Activated CD4-positive, alpha-beta T cell treated with anti-CD3 and anti-CD28 coated beads, Interleukin-2, amount 10 ng/mL, durations not matched to agents 24 days and 14 days (primary cell): Measurements from ENCODE around the gene ALDH16A1. TPM values are rescaled to one million over a fixed set of nuclear protein-coding genes. Genes with fewer than 3 reads are reported as not detected.
"Not testable (repeated sequence)": the region's sequence is repeated elsewhere in the genome, so short reads cannot be mapped to it uniquely, and the experiment has no call there.

Experiments
- DNase-seq: peaks from one replicate; pipeline ENCODE4 v3.0.0; 2022
- H3K27ac Mint-ChIP-seq: one replicate; pipeline ENCODE4 v1.8.0; 2022; ENCODE audit warnings: mild to moderate bottlenecking, mixed read lengths
- H3K27me3 Mint-ChIP-seq: one replicate; pipeline ENCODE4 v1.8.0; 2022; ENCODE audit warnings: mixed read lengths
- H3K36me3 Mint-ChIP-seq: one replicate; pipeline ENCODE4 v1.8.0; 2022; ENCODE audit warnings: low read depth, mild to moderate bottlenecking, mixed read lengths
- H3K4me1 Mint-ChIP-seq: one replicate; pipeline ENCODE4 v1.8.0; 2021; ENCODE audit warnings: mixed read lengths
- H3K4me3 Mint-ChIP-seq: one replicate; pipeline ENCODE4 v1.8.0; 2022; ENCODE audit warnings: mild to moderate bottlenecking, moderate library complexity, mixed read lengths
- H3K9me3 Mint-ChIP-seq: one replicate; pipeline ENCODE4 v1.8.0; 2021; ENCODE audit warnings: mixed read lengths
- intact Hi-C: fragments of 100-400 bp; cut with micrococcal nuclease; formaldehyde crosslinking; loops from one replicate; pipeline ENCODE4 v1.15.1; 2023
- total RNA-seq: library from RNA; stranded (reverse); gene quantifications from 2 replicates; pipeline ENCODE4 v1.2.3, GENCODE V29; 2022

The ALDH16A1 gene
- total RNA-seq, 1 donor from 2014 or later, result 27.2 TPM

- no peak for DNase-seq
- peaks cover 68% of the 10 kb centered on the region for H3K27me3 Mint-ChIP-seq
- peaks cover 6% of the 10 kb centered on the region for H3K36me3 Mint-ChIP-seq
- no peaks in the 10 kb centered on the region for H3K9me3 Mint-ChIP-seq
- intact Hi-C loops, result loop anchor here (5.0 kb wide), 1 partner anchor 213 kb away; no protein-coding TSS in a partner anchor
- H3K27ac Mint-ChIP-seq, result no peak overlapping the region
- peaks cover 43% of the 10 kb centered on the region for H3K4me1 Mint-ChIP-seq
- H3K4me3 Mint-ChIP-seq, result peak overlapping the region; percentile 70
These were observed 12.4 kb upstream of the ALDH16A1 start for GRCh38 chr19:49440439-49441209.

DNA sequence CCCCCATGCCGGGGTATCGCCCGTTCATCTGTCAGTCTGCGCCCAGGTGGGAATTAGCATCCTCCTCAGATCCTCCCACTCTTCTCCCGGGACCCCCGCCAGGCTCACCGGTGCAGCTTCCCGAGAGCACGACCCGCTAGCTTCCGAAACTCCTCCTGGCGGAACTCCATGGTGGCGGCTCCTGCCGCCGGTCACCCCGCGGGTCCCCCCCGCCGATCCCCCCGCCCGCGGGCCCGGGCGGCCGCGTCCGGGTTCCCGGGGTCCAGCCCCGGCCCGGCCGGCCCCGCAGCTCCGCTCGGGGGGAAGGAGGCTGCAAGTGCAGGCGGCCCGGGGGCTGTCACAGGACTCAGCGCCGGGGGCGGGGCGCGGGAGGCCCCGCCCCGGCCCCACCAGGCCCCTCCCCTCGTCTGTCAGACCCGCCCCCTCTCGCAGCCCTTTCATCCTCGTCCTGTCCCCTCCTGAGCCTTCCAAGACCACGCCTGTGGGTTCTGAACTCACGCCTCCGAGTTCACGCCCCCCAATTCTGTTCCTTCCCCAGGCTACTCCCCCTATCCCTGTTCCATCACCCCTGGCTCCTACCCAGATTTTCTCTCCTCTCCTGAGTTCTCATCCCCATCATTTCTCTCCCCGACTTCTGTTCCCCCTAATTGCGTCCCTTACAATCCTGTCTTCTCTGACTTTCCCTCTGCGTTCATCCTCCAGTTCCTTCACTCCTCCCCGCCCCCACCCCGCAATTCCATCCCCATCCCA lies 11.6 kb upstream of the ALDH16A1 start, which contains the start of gene SLC17A7:
Gene SLC17A7 (minus strand): TSS at position 318 of the 750 bp plus-strand sequence. CDS start 148 bp downstream, at position 170.
- peak within 1 kb of the TSS; percentile 89 for H3K4me3 Mint-ChIP-seq
- peak; percentile 82 for DNase-seq
- peaks cover 60% of the 10 kb centered on the region for H3K27me3 Mint-ChIP-seq
- H3K9me3 Mint-ChIP-seq, result no peaks in the 10 kb centered on the region
- H3K4me1 Mint-ChIP-seq, result peaks cover 42% of the 10 kb centered on the region
- intact Hi-C loops, result loop anchor here (5.0 kb wide), 1 partner anchor 214 kb away; no protein-coding TSS in a partner anchor
- peaks cover 10% of the 10 kb centered on the region for H3K36me3 Mint-ChIP-seq
- peak within 1 kb of the TSS; percentile 70 for H3K27ac Mint-ChIP-seq

DNA sequence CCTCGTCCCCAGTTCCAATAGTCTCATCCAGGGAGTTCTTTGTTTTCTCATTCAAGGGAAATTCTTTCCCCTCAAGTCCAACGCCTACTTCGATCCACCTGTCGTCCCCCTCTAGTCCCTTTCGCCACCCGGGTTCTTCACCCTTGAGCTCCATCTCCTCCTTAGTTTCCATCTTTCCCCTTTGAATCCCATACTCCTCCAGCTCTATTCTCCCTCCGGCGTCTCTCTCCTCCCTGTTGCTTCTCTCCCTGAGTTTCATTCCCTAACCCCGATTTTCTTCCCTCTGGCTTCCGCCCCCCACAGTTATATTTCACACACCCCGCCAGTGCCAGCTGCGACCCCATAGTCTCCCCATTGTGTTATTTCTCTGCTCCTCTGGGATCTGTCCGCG lies 11.1 kb upstream of the ALDH16A1 start:
- Mint-ChIP-seq H3K9me3 (no peaks in the 10 kb centered on the region), H3K27me3 (peaks cover 55% of the 10 kb centered on the region), H3K4me3 (peak overlapping the region; percentile 89), H3K4me1 (peaks cover 41% of the 10 kb centered on the region), H3K27ac (peak overlapping the region; percentile 70), H3K36me3 (peaks cover 15% of the 10 kb centered on the region)
- no peak for DNase-seq
- intact Hi-C loops, result loop anchor here (2.0 to 5.0 kb wide), 2 partner anchors 21 to 215 kb away; no protein-coding TSS in a partner anchor

DNA sequence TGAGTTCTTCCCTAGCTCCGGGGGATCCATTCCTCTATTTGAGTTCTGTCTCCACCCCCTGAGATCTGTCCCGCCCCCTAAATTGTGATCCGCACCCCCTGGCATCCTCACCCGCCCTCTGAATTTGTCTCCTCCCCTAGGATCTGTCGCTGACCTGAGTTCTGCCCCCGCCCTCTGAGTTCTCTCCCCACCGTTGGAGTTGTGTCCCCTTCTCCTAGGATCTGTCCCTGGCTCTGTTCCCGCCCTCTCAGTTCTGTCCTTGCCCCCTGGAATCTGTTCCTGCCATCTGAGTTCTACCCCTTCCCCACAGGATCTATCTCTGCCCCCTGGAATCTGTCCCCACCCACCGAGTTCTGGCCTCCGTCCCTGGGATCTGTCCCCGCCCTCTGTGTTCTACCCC lies 10.7 kb upstream of the ALDH16A1 start:
- Mint-ChIP-seq H3K4me3 (peak overlapping the region; percentile 89), H3K36me3 (peaks cover 15% of the 10 kb centered on the region), H3K27me3 (peaks cover 51% of the 10 kb centered on the region), H3K4me1 (peaks cover 40% of the 10 kb centered on the region), H3K27ac (peak overlapping the region; percentile 60), H3K9me3 (no peaks in the 10 kb centered on the region)
- peak; percentile 78 for DNase-seq
- intact Hi-C loops, result loop anchor here (2.0 to 5.0 kb wide), 2 partner anchors 22 to 215 kb away; no protein-coding TSS in a partner anchor

- peaks cover 17% of the 10 kb centered on the region for H3K36me3 Mint-ChIP-seq
- H3K27ac Mint-ChIP-seq, result peak overlapping the region; percentile 88
- no peaks in the 10 kb centered on the region for H3K9me3 Mint-ChIP-seq
- H3K27me3 Mint-ChIP-seq, result peaks cover 46% of the 10 kb centered on the region
- peak overlapping the region; percentile 89 for H3K4me3 Mint-ChIP-seq
- DNase-seq, result peak; percentile 93
- peaks cover 40% of the 10 kb centered on the region for H3K4me1 Mint-ChIP-seq
- intact Hi-C loops, result loop anchor here (1.0 to 5.0 kb wide), 5 partner anchors 10 to 216 kb away; partner anchors contain the start of gene ALDH16A1
These were observed 10.2 kb upstream of the ALDH16A1 start for GRCh38 chr19:49442771-49443365.

DNA sequence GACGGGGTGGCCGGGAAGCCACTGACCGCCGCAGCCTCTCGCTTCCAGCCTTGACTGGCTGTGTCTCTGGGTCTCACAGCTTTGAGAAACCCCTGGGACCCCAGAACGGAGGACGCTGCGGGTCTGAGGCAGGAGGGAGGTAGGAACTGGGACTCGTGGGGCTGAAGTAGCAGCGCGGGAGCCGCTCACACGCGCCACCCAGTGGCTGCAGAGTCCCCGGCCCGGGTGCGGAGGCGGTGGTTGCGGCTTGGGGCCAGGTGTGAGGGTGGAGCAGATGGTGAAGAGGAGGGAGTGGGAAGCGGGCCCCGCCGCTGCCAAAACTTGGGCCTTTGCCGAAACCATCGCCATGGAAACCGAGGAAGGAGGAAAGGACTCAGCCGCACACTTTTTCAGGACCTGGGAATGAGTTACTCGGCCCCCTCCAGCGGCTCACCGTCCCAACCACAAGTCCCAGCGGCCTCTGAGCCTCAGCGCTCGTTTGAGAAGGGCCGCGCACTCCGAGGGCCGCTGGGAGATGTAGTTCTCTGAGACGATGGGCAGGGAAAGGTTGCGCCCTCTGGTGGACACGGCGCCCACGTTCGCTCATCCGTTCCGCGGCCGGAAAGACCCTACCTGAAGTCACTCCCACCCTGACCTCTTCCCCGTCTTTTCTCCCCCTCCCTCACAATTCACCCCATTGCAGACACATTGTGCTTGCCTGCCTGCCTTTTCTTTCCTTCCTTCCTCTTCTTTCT lies 9.5 kb upstream of the ALDH16A1 start:
- peak overlapping the region; percentile 88 for H3K27ac Mint-ChIP-seq
- peaks cover 39% of the 10 kb centered on the region for H3K27me3 Mint-ChIP-seq
- peak; percentile 98 for DNase-seq
- peak overlapping the region; percentile 89 for H3K4me3 Mint-ChIP-seq
- peaks cover 45% of the 10 kb centered on the region for H3K4me1 Mint-ChIP-seq
- peaks cover 22% of the 10 kb centered on the region for H3K36me3 Mint-ChIP-seq
- H3K9me3 Mint-ChIP-seq, result no peaks in the 10 kb centered on the region
- intact Hi-C loops, result loop anchor here (1.0 to 5.0 kb wide), 5 partner anchors 10 to 216 kb away; partner anchors contain the start of gene ALDH16A1

- intact Hi-C loops, result loop anchor here (5.0 kb wide), 1 partner anchor 217 kb away; no protein-coding TSS in a partner anchor
- H3K27ac Mint-ChIP-seq, result peak overlapping the region; percentile 88
- not testable (repeated sequence) for DNase-seq, H3K9me3 Mint-ChIP-seq
- peaks cover 33% of the 10 kb centered on the region for H3K27me3 Mint-ChIP-seq
- peak overlapping the region; percentile 89 for H3K4me3 Mint-ChIP-seq
- H3K36me3 Mint-ChIP-seq, result peaks cover 28% of the 10 kb centered on the region
- peaks cover 47% of the 10 kb centered on the region for H3K4me1 Mint-ChIP-seq
These were observed 8.8 kb upstream of the ALDH16A1 start for GRCh38 chr19:49444100-49444700.

DNA sequence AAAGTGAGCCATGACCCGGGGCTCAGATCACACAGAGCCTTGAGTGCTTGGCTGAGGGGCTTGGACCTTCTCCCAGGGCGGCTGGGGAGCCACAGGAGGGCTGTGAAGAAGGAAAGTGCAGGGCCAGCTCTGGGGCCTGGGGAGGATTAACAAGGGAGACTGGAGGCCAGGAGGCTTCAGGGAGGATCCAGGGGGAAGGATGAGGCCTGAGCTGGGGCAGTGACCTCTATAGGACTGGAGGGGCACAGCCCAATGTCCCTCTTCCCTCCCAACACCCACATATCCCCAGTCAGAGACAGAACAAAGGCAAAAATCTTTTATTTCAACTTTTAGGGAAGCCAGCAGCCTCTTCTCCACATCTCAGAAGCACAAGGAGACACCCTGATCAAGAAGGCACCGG lies 7.0 kb upstream of the ALDH16A1 start:
- H3K36me3 Mint-ChIP-seq, result peaks cover 42% of the 10 kb centered on the region
- peaks cover 15% of the 10 kb centered on the region for H3K27me3 Mint-ChIP-seq
- peaks cover 54% of the 10 kb centered on the region for H3K4me1 Mint-ChIP-seq
- H3K4me3 Mint-ChIP-seq, result no peak overlapping the region
- no peak overlapping the region for H3K27ac Mint-ChIP-seq
- no peak for DNase-seq
- no peaks in the 10 kb centered on the region for H3K9me3 Mint-ChIP-seq
- intact Hi-C loops, result no loop called here

GRCh38 chr19:49447485-49448431 lies 5.3 kb upstream of the ALDH16A1 start:
- Mint-ChIP-seq H3K27ac (no peak overlapping the region), H3K4me1 (peaks cover 49% of the 10 kb centered on the region), H3K9me3 (no peaks in the 10 kb centered on the region), H3K36me3 (peaks cover 49% of the 10 kb centered on the region), H3K4me3 (no peak overlapping the region), H3K27me3 (peaks cover under 1% of the 10 kb centered on the region)
- peak; percentile 72 for DNase-seq
- intact Hi-C loops, result no loop called here

- H3K4me1 Mint-ChIP-seq, result peaks cover 49% of the 10 kb centered on the region
- H3K27me3 Mint-ChIP-seq, result no peaks in the 10 kb centered on the region
- peaks cover 49% of the 10 kb centered on the region for H3K36me3 Mint-ChIP-seq
- DNase-seq, result no peak
- no peaks in the 10 kb centered on the region for H3K9me3 Mint-ChIP-seq
- intact Hi-C loops, result no loop called here
- H3K4me3 Mint-ChIP-seq, result no peak overlapping the region
- peak overlapping the region; percentile 39 for H3K27ac Mint-ChIP-seq
These were observed 4.6 kb upstream of the ALDH16A1 start for GRCh38 chr19:49448432-49448786.

GRCh38 chr19:49450405-49450804 lies 2.6 kb upstream of the ALDH16A1 start:
- Mint-ChIP-seq H3K4me1 (peaks cover 39% of the 10 kb centered on the region), H3K27me3 (no peaks in the 10 kb centered on the region), H3K36me3 (peaks cover 44% of the 10 kb centered on the region), H3K27ac (peak overlapping the region; percentile 100), H3K9me3 (no peaks in the 10 kb centered on the region), H3K4me3 (peak overlapping the region; percentile 91)
- intact Hi-C loops, result loop anchor here (5.0 kb wide), 3 partner anchors 37 to 813 kb away; partner anchors contain the start of genes DBP, RPL13A, RRAS and SCAF1
- no peak for DNase-seq
